Hematopoietic multipotent progenitor cell treated with erythropoietin and hydrocortisone succinate and interleukin-3 and kit ligand, for 4 days (in vitro differentiated cells): ENCODE measurements around the gene MLNR.

Experiments used
- DNase-seq: peaks from one replicate; pipeline ENCODE4 v3.0.0-alpha.2; 2015

Gene MLNR

GRCh38 chr13:49220036-49220855 lies at the start of gene MLNR:
Gene MLNR, plus strand, starts transcription at chr13:49220338. Its CDS starts 0 bp downstream, at chr13:49220338.
- DNase-seq: peak; percentile 75

- DNase-seq: no peak
Observed at GRCh38 chr13:49171359-49171758, 48.8 kb upstream of the MLNR start.

GRCh38 chr13:49183672-49184325 lies 36.3 kb upstream of the MLNR start:
- DNase-seq: no peak

- no peak for DNase-seq
Observed at GRCh38 chr13:49184621-49185020, 35.5 kb upstream of the MLNR start.

GRCh38 chr13:49185264-49185663 lies 34.9 kb upstream of the MLNR start:
- no peak for DNase-seq

GRCh38 chr13:49190901-49191300 lies 29.2 kb upstream of the MLNR start:
- DNase-seq: no peak

GRCh38 chr13:49206641-49207040 lies 13.5 kb upstream of the MLNR start:
- no peak for DNase-seq

GRCh38 chr13:49208619-49209018 lies 11.5 kb upstream of the MLNR start:
- DNase-seq: no peak

GRCh38 chr13:49210114-49210513 lies 10.0 kb upstream of the MLNR start:
- DNase-seq: no peak

- DNase-seq: peak; percentile 26
Observed at GRCh38 chr13:49210669-49211068, 9.5 kb upstream of the MLNR start.

- DNase-seq: no peak
Observed at GRCh38 chr13:49213539-49213938, 6.6 kb upstream of the MLNR start.

GRCh38 chr13:49213997-49214916 lies 5.9 kb upstream of the MLNR start:
- DNase-seq: no peak

GRCh38 chr13:49214917-49215376 lies 5.2 kb upstream of the MLNR start:
- DNase-seq: peak; percentile 92

- DNase-seq: peak; percentile 18
Observed at GRCh38 chr13:49216334-49216733, 3.8 kb upstream of the MLNR start.

- no peak for DNase-seq
Observed at GRCh38 chr13:49217962-49218492, 2.1 kb upstream of the MLNR start.

- no peak for DNase-seq
Observed at GRCh38 chr13:49218493-49219051, 1.6 kb upstream of the MLNR start.

- DNase-seq: no peak
Observed at GRCh38 chr13:49219647-49220035, 497 bp upstream of the MLNR start.

GRCh38 chr13:49220856-49221589 lies 885 bp downstream of the MLNR start:
- peak; percentile 32 for DNase-seq

GRCh38 chr13:49221590-49221965 lies 1.4 kb downstream of the MLNR start:
- DNase-seq: no peak

- no peak for DNase-seq
Observed at GRCh38 chr13:49225223-49226042, 5.3 kb downstream of the MLNR start.

GRCh38 chr13:49226613-49227012 lies 6.5 kb downstream of the MLNR start:
- DNase-seq: no peak
